GM18951 (cell line): Measurements from ENCODE around the gene SPTB.

ENCODE experiments used
- POLR2A ChIP-seq: IDR thresholded peaks from 4 replicates; pipeline ENCODE4 v1.6.1; 2011; ENCODE audit warnings: mild to moderate bottlenecking; ENCODE audit not compliant: insufficient read length, insufficient read depth; ENCODE audit errors: extremely low read depth
- in situ Hi-C: fragments of 300-500 bp; cut with MboI; formaldehyde crosslinking; loops from one replicate; pipeline ENCODE4 v1.12.0; 2022; ENCODE audit warnings: low sequenced_read_pairs, mixed read lengths, inconsistent platforms; ENCODE audit not compliant: unreplicated experiment

Gene SPTB

DNA sequence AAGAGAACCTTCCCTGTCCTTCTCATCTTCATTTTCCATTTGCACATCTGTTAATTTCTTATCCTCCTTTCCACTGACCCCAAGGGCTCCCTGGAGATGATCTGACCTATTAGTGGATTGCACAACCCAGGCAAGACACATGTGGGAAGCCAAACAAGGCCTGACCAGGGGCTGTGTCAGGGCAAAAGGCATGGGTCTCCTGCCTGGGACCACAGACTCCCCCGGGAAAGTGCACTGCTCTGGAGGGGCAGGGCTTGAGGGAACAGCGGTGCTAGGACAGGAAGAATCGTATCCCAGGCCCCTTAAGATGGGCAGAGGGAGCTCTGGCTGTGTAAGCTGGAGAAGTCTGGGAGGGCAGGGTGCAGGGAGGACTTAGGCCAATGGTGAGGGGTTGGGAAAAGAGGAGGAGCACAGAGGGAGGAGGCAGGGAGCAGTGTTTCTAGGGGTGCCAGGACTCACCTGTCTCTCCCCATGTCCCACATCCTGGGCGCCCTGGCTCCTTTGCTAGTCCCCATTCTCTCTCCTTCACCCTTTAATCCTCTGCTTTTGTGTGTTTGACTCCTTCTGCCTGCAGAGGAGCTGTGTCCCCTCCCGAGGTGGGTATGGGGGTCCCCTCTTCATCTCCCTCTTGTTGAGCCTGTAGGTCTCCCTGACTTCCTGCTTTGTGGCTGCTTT lies 150.2 kb downstream of the SPTB start:
- in situ Hi-C loops = no loop called here
- TF ChIP-seq POLR2A = no peak

DNA sequence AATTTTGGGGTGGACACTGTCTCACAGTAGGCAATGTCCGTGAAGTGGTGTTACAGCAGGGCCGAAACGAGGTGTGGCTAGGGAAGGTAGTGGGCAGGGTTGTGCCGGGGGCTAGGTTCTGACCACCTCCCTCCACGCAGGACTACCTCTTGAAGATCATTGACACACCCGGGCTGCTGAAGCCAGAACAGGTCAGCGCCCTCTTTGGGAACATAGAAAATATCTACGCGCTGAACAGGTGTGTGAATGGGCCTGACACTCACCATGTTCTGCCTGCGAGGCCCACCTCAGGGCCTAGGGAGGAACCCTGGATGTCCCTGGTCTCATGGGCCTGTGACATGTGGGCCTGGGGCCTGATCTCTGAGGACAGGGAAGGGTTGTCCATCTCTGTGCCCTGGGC lies 150.9 kb downstream of the SPTB start:
- in situ Hi-C loops = no loop called here
- TF ChIP-seq POLR2A = no peak

DNA sequence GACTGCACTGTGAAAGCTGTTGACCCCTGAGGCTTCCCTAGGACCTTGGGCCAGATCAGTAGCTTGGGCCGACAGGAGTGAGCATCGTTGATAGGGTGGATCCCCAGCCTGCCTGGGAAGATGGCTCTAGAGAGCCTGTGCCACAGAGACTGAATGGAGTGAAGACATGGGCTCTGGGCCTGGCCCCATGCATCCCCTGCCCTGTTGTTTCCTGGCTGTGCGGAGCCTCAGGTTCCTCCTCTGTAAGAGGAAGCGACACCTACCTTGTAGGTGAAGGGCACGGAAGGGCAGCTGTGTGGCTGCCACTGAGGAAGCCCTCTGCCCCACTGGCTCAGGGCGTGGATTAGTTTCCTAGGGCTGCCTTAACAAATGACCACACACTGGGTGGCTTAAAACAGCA lies 151.6 kb downstream of the SPTB start:
- TF ChIP-seq POLR2A = no peak

GRCh38 chr14:64727551-64728071 lies 152.1 kb downstream of the SPTB start:
- TF ChIP-seq POLR2A = no peak
- in situ Hi-C loops = no loop called here

More for the DNA sequence above, 151.6 kb downstream of the SPTB start:
- in situ Hi-C loops = no loop called here

- TF ChIP-seq POLR2A = no peak
- in situ Hi-C loops = no loop called here
Measured at GRCh38 chr14:64726585-64726890, 153.2 kb downstream of the SPTB start.

GRCh38 chr14:64725879-64726584 lies 153.7 kb downstream of the SPTB start:
- in situ Hi-C loops = no loop called here
- TF ChIP-seq POLR2A = no peak

DNA sequence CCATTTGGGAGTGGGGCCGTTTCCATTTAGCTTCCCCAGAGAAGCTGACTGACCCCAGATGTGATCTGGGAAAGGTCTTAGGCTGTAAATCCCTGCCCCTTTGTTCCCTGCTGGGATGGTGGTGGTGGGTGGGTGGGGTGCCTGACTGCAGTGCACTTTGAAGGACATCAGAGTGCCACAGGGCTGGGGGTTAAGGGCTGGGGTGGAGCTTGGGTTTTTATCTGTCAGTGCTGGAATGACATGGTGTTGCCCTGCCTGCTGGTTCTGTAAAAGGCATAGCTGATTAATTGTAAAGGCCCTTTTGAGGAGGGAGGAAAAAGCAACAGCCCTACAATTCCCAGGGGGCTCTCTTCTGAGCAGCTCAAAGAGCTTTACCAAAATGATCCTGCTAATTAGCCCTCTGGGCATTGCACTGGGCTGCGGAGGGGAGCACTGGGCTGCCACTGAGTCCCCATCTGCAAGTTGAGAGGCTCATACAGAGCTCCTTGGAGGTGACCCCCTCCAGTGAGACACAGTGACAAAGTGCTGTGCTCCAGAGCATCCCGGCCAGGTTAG lies 154.4 kb downstream of the SPTB start:
- in situ Hi-C loops = no loop called here
- TF ChIP-seq POLR2A = no peak

GRCh38 chr14:64724578-64724930 lies 155.2 kb downstream of the SPTB start:
- in situ Hi-C loops = no loop called here
- no peak for TF ChIP-seq POLR2A

DNA sequence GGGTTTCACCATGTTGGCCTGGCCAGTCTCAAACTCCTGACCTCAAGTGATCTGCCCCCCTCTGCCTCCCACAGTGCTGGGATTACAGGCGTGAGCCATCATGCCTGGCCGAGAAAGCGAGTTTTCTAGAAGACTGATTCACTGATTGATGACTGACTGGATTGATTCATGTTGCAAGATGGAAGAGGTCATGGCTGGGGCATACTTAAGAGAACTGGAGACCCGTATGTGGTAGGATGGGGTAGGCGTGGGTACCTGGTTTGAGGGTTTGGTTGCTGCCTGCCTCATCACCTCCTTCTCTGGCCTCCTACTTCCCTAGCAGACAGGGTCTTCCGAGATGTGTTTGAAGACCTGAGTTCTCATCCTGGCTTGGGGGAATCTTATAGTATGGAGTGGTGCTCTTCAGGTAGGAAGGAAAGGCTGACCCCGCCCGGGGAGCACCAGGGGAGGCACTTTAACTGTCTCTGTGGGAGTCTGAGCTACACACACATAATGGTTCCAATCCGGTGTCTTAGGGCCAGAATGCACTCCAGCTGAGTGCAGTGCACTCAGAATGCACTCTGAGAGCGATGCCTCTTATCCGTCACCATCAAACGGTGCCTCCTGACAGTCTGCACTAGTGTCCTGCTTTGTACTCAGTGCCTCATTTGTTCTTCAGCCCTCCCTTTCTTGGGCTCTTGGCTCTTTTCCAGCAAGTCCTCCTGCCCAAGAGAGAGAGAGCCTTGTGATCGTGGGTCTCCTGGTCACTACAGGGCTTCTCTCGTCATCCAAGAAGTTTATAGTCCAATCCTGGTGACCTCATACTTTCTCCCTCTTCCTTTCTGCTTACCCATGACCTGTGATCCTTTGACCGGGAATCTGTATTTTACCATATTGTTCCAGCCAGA lies 155.8 kb downstream of the SPTB start:
- in situ Hi-C loops = no loop called here

DNA sequence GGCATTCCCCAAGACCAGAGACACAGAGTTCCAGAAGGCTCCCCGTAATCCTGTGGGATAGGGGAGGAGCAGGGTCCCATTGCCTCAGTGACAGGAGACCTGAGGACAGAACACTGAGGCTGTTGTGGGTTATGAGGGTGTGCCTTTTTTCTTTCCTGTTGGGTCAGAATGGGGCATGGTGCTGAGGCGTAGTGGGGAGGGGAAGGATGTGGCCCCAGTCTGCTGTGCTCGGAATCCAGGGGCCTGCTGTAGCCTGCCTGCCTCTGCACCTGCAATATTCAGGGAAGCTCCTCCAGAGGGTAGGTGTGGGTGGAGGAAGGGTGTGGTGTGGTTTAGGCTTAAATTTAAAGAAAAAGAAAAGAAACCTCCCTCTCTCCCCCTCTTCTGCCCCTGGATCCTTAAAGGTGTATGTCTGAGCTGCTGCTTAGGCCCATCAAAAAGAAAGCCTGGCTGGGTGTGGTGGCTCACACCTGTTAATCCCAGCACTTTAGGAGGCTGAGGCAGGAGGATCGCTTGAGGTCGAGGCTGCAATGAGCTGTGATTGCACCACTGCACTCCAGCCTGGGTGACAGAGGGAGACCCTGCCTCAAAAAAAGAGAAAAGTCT lies 156.8 kb downstream of the SPTB start:
- in situ Hi-C loops = no loop called here
- TF ChIP-seq POLR2A = no peak

More for the DNA sequence above, 155.8 kb downstream of the SPTB start:
- TF ChIP-seq POLR2A = no peak

GRCh38 chr14:64721899-64722298 lies 157.8 kb downstream of the SPTB start:
- in situ Hi-C loops = no loop called here
- TF ChIP-seq POLR2A = no peak

DNA sequence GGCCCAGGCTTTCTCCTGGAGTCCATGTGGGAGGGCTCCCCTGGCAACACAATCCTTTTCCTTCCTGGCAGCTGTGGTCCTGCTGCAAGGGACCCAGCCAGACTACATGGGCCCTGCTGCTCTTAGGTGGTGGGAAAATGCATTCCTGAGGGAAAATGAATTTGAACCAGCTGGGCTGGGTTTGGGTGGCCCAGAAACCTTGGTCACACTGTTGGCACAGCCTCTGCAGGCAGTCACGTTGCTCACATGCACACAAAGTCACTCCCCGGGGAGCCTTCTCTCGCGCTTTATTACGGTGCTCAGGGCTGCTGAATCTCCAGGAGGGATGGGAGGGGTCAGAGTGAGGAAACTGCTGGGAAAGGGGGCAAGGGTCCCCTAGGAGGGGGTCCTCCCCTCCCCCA lies 158.3 kb downstream of the SPTB start:
- in situ Hi-C loops = no loop called here
- no peak for TF ChIP-seq POLR2A

DNA sequence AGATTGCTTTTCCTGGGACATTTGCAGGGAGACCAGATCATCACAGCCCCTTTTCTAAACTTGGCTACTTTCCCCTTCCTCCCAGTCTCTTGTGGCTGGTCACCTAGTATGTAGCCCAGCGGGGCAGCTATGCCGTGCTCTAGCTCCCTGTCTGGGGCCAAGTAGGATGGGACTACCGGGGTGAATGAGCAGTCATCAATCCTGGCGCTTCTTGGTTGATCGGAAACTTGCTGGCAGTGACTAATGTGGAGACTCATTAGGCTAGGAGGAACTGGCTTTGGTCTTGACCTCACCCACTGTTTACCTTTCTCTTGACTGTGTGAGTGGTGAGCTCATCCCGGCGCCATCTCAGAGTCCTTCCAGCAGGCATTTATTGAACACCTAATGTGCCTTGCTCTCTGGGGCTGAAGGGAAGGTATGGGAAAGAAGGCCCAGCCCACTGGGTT lies 159.6 kb downstream of the SPTB start:
- in situ Hi-C loops = no loop called here
- no peak for TF ChIP-seq POLR2A
